HEK293T (cell line): Measurements from ENCODE around the gene COA8.
A peak's percentile ranks its signal among the peaks of the same experiment; 100 is the strongest.

Experiments
- CTCF ChIA-PET: fragments of 350-600 bp; formaldehyde crosslinking; extraction: SDS; loops from one replicate; lab custom pipeline; 2021; ENCODE audit warnings: antibody characterized with exemption, inconsistent platforms; lab: Yijun Ruan, JAX
- POLR2A ChIA-PET: fragments of 350-600 bp; formaldehyde crosslinking; extraction: SDS; loops from one replicate; lab custom pipeline; 2020; ENCODE audit warnings: antibody characterized with exemption, inconsistent platforms; lab: Yijun Ruan, JAX
- DNase-seq: peaks from one replicate; pipeline ENCODE4 v3.0.0; 2012; ENCODE audit warnings: mixed read lengths; ENCODE audit errors: extremely low spot score
- ARNT ChIP-seq: fragments of 450-650 bp; IDR thresholded peaks from 2 replicates; pipeline ENCODE4 v1.6.1; 2017; ENCODE audit warnings: mild to moderate bottlenecking
- BHLHE40 ChIP-seq: fragments of 450-650 bp; IDR thresholded peaks from 2 replicates; pipeline ENCODE4 v1.6.1; 2016; ENCODE audit warnings: mild to moderate bottlenecking, moderate library complexity, borderline replicate concordance
- CTBP1 ChIP-seq: fragments of 450-650 bp; IDR thresholded peaks from 2 replicates; pipeline ENCODE4 v1.6.1; 2016; ENCODE audit warnings: borderline replicate concordance
- ELF4 ChIP-seq: fragments of 450-650 bp; IDR thresholded peaks from 2 replicates; pipeline ENCODE4 v1.6.1; 2017; ENCODE audit warnings: antibody characterized with exemption
- FOXA1 ChIP-seq: fragments of 450-650 bp; IDR thresholded peaks from 2 replicates; pipeline ENCODE4 v1.6.1; 2016; ENCODE audit warnings: mild to moderate bottlenecking
- FOXK2 ChIP-seq: fragments of 450-650 bp; IDR thresholded peaks from 2 replicates; pipeline ENCODE4 v1.6.1; 2016; ENCODE audit warnings: mild to moderate bottlenecking
- FOXM1 ChIP-seq: fragments of 450-650 bp; IDR thresholded peaks from 2 replicates; pipeline ENCODE4 v1.6.1; 2017; ENCODE audit warnings: mild to moderate bottlenecking, borderline replicate concordance
- HDGF ChIP-seq: fragments of 450-650 bp; IDR thresholded peaks from 2 replicates; pipeline ENCODE4 v1.6.1; 2017; ENCODE audit warnings: antibody characterized with exemption, borderline replicate concordance
- L3MBTL2 ChIP-seq: fragments of 450-650 bp; conservative IDR thresholded peaks from 2 replicates; pipeline ENCODE4 v1.6.1; 2016; ENCODE audit warnings: mild to moderate bottlenecking
- LEF1 ChIP-seq: fragments of 450-650 bp; IDR thresholded peaks from 2 replicates; pipeline ENCODE4 v1.6.1; 2017; ENCODE audit warnings: mild to moderate bottlenecking, borderline replicate concordance
- NFRKB ChIP-seq: fragments of 450-650 bp; IDR thresholded peaks from 2 replicates; pipeline ENCODE4 v1.6.1; 2016; ENCODE audit warnings: mild to moderate bottlenecking, moderate library complexity
- PKNOX1 ChIP-seq: fragments of 450-650 bp; IDR thresholded peaks from 2 replicates; pipeline ENCODE4 v1.6.1; 2016
- SP1 ChIP-seq: fragments of 450-650 bp; IDR thresholded peaks from 2 replicates; pipeline ENCODE4 v1.6.1; 2017
- SUZ12 ChIP-seq: fragments of 450-650 bp; IDR thresholded peaks from 2 replicates; pipeline ENCODE4 v1.6.1; 2016; ENCODE audit warnings: mild to moderate bottlenecking
- TARDBP ChIP-seq: fragments of 450-650 bp; IDR thresholded peaks from 2 replicates; pipeline ENCODE4 v1.6.1; 2016
- ZNF384 ChIP-seq: fragments of 450-650 bp; IDR thresholded peaks from 2 replicates; pipeline ENCODE4 v1.6.1; 2016

COA8 gene

DNA sequence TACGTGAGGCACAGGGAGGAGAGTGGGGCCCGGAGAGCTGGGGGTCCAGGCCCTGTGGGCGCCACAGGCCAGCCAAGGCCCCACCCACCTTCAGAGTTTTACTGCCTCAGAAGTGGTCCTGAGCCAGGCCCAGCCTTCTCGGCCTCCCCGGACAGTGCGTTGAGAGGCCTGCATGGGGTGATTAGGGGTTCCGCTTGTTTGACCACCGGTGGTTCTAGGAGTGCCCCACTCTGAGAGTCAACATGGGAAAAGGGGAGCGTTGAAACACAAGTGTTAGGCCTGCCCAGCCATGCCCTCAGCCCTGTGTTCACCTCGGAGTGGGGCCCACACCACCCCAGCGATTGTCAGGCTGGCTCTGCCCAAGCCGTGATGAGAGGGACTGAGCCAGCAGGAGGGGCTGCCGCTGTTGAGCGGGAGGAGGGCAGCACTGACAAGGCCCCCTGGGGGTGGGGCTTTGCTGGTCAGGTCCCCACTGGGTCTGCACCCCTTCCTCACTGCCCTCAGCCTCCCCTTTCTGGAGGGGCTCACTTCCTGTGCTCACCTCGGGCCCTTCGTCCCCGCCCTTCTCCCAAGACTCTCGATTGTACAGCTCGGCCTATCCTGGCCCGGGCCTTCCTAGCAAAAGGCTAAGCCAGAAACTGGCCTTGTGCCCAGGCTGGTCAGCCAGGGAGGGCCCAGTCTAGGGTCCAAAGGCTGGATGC, 44.9 kb upstream of the COA8 start:
- DNase-seq: no peak
- no peak for TF ChIP-seq ELF4
- ChIA-PET CTCF (interaction anchor here (0.7 to 3.5 kb wide), 11 partner anchors 7 to 175 kb away, joined by 3 to 26 read pairs (median 4); partner anchors contain the start of gene TRMT61A), POLR2A (interaction anchor here (1.4 to 6.5 kb wide), 6 partner anchors 13 to 35 kb away, joined by 3 to 83 read pairs (median 10); partner anchors contain the start of gene TRMT61A)

GRCh38 chr14:103518422-103519042, 44.2 kb upstream of the COA8 start:
- DNase-seq: peak; percentile 74
- CTCF ChIA-PET: interaction anchor here (0.5 to 3.5 kb wide), 16 partner anchors 8 to 382 kb away, joined by 3 to 26 read pairs (median 4); partner anchors contain the start of genes BAG5 and TRMT61A
- TF ChIP-seq FOXM1: peak; percentile 74; the same call in 1 of the 2 replicates
- no peak for TF ChIP-seq NFRKB
- TF ChIP-seq FOXA1: no peak
- POLR2A ChIA-PET: interaction anchor here (1.0 to 6.5 kb wide), 7 partner anchors 13 to 34 kb away, joined by 3 to 83 read pairs (median 7); partner anchors contain the start of gene TRMT61A

DNA sequence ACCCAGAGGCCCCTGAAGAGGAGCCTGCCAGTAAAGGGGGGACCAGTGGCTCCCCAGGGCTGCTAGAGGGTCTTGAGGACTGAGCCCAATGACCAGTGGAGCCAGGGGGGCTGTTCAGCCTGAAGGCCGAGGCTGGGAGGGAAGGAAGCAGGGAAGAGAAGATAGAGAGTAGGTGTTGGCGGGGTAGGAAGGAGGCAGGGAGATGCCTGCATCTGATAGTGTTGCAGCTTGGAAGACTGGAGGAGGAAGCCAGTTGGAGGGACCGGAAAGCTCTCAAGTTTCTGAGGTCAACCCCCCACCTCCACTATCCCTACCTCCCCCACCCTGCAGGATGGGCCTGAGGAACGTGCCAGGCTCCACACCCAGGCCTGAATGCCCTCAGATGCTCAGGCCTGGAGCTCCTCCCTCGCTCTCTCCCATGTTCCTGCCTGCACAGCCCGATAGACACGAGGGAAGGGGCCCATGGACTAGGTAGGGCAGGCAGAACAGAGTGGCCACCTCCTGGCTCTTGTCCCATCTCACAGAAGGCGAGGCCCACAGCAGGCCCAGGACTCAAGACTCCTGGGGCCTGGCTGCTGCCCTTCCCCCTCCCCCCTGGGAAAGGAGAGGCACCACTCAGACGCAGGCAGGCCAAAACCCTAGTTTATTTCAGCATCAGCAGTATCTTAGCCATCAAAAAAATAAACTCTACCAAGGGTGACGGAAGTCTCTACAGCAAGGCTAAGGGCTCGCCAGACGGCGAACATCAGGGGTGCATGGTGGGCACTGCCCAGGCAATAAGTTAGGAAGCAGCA, 43.5 kb upstream of the COA8 start:
- no peak for DNase-seq
- TF ChIP-seq ELF4 (0 out of 2 replicates have a peak, but pooled peaks have one; percentile 10), NFRKB (no peak), ARNT (no peak), TARDBP (no peak)
- ChIA-PET CTCF (interaction anchor here (0.5 to 3.5 kb wide), 16 partner anchors 9 to 383 kb away, joined by 3 to 26 read pairs (median 4); partner anchors contain the start of genes BAG5 and TRMT61A), POLR2A (interaction anchor here (1.0 to 6.5 kb wide), 8 partner anchors 12 to 39 kb away, joined by 3 to 83 read pairs (median 10); partner anchors contain the start of gene TRMT61A)

DNA sequence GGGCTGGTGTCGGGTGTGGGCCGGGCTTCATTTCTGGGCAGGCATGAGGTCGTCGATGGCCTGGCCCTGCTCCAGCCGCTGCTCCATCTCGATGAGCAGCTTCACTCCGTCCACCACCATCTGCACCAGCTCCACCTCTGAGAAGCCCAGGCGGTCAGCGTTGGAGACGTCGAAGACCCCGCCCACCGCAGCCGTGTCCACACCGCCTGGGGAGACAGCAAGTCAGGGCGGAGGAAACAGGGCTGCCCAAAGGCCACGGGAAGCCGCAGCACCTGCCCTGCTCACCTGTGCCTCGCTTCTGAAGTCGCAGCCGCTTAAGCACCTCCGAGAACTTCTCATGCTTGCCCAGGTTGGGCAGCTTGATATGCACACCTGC, 42.9 kb upstream of the COA8 start:
- CTCF ChIA-PET: interaction anchor here (0.6 to 3.5 kb wide), 6 partner anchors 9 to 39 kb away, joined by 3 to 26 read pairs (median 10); partner anchors contain the start of gene TRMT61A
- no peak for TF ChIP-seq BHLHE40
- no peak for TF ChIP-seq ARNT
- TF ChIP-seq SUZ12: no peak
- no peak for TF ChIP-seq LEF1
- no peak for TF ChIP-seq TARDBP
- no peak for TF ChIP-seq L3MBTL2
- TF ChIP-seq FOXM1: no peak
- TF ChIP-seq FOXK2: no peak
- no peak for TF ChIP-seq CTBP1
- no peak for TF ChIP-seq PKNOX1
- TF ChIP-seq NFRKB: no peak
- TF ChIP-seq ZNF384: no peak
- no peak for DNase-seq
- POLR2A ChIA-PET: interaction anchor here (1.3 to 6.5 kb wide), 6 partner anchors 11 to 42 kb away, joined by 3 to 83 read pairs (median 18); partner anchors contain the start of gene TRMT61A

DNA sequence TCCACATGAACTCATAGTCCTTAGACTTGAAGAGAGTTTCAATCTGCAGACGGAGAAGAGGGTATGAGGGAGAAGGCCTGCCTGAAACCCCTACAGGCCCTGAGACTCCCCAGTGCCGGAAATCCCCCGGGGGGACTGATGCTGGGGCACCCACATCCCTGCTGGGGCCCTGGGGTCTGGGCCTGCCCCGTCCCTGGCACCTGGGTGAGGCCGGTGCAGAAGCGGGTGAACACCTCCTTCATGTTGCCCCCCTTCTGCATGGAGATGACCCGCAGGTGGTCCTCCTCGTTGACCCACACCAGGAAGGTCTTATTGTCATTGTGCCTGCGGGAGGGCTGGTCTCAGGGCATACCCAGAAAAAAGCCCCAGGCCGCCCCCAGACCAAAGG, 42.5 kb upstream of the COA8 start:
- DNase-seq: no peak
- POLR2A ChIA-PET: interaction anchor here (1.3 to 6.5 kb wide), 7 partner anchors 11 to 41 kb away, joined by 3 to 83 read pairs (median 16); partner anchors contain the start of gene TRMT61A
- CTCF ChIA-PET: interaction anchor here (1.0 to 2.1 kb wide), 6 partner anchors 8 to 30 kb away, joined by 3 to 7 read pairs (median 4); partner anchors contain the start of gene TRMT61A
- TF ChIP-seq PKNOX1 (no peak), ELF4 (no peak), HDGF (no peak), NFRKB (no peak), SP1 (no peak), TARDBP (no peak)

GRCh38 chr14:103520657-103521437, 41.9 kb upstream of the COA8 start:
- POLR2A ChIA-PET: interaction anchor here (0.6 to 6.5 kb wide), 9 partner anchors 10 to 187 kb away, joined by 3 to 83 read pairs (median 14); partner anchors contain the start of genes EIF5 and TRMT61A
- DNase-seq: peak; percentile 71
- no peak for TF ChIP-seq SUZ12
- TF ChIP-seq ARNT: no peak
- TF ChIP-seq HDGF: peak; percentile 87; the same call in 1 of the 2 replicates
- TF ChIP-seq ZNF384: no peak
- no peak for TF ChIP-seq FOXK2
- no peak for TF ChIP-seq FOXM1
- TF ChIP-seq L3MBTL2: peak; percentile 30; the same call in 1 of the 2 replicates
- peak; percentile 29; the same call in 1 of the 2 replicates for TF ChIP-seq CTBP1
- TF ChIP-seq PKNOX1: no peak
- no peak for TF ChIP-seq BHLHE40
- no peak for TF ChIP-seq NFRKB
- peak; percentile 63; the same call in 1 of the 2 replicates for TF ChIP-seq LEF1
- no peak for TF ChIP-seq TARDBP
- CTCF ChIA-PET: interaction anchor here (1.0 to 1.5 kb wide), 6 partner anchors 9 to 36 kb away, joined by 3 to 6 read pairs (median 4); no protein-coding TSS in a partner anchor
